Cardiac fibroblast (primary cell): Measurements from ENCODE around the gene LAMC1.
"Not testable (repeated sequence)": the region's sequence is repeated elsewhere in the genome, so short reads cannot be mapped to it uniquely, and the experiment has no call there.

Experiments
- DNase-seq, 2 donors: peaks; one replicate each; pipeline versions ENCODE4 v3.0.0 to v3.0.0-alpha.2; 2010; ENCODE audit warnings: low read depth in 2 of 2
- H3K4me3 ChIP-seq, 2 donors: replicated peaks in 1 of 2; 1 replicate in 1 of 2; 2 replicates in 1 of 2; pipeline ENCODE4 v1.5.1; 2011; ENCODE audit warnings: low read depth in 2 of 2, low read length in 2 of 2, mild to moderate bottlenecking in 2 of 2, moderate library complexity in 1 of 2
- TF ChIP-seq, protein P1 (sequence below): IDR thresholded peaks from one replicate; pipeline ENCODE4 v1.5.1; 2011; ENCODE audit warnings: low read depth, mild to moderate bottlenecking, low read length, inconsistent platforms

LAMC1 gene

DNA sequence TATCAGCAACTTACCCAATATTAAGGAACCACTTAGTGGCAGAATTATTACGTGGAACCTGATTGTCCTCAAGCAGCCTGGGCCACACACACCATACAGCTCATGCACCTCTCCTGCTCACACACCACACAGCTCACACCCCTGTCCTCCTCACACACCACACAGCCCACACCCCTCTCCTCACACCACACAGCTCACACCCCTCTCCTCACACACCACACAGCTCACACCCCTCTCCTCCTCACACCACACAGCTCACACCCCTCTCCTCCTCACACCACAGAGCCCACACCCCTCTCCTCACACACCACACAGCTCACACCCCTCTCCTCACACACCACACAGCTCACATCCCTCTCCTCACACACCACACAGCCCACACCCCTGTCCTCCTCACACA, 126.1 kb downstream of the LAMC1 start:
- TF ChIP-seq, protein P1, sequence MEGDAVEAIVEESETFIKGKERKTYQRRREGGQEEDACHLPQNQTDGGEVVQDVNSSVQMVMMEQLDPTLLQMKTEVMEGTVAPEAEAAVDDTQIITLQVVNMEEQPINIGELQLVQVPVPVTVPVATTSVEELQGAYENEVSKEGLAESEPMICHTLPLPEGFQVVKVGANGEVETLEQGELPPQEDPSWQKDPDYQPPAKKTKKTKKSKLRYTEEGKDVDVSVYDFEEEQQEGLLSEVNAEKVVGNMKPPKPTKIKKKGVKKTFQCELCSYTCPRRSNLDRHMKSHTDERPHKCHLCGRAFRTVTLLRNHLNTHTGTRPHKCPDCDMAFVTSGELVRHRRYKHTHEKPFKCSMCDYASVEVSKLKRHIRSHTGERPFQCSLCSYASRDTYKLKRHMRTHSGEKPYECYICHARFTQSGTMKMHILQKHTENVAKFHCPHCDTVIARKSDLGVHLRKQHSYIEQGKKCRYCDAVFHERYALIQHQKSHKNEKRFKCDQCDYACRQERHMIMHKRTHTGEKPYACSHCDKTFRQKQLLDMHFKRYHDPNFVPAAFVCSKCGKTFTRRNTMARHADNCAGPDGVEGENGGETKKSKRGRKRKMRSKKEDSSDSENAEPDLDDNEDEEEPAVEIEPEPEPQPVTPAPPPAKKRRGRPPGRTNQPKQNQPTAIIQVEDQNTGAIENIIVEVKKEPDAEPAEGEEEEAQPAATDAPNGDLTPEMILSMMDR, result no peak
- no peak overlapping the region for H3K4me3 ChIP-seq
- peak in 1 of 2 donors; percentile 40 for DNase-seq

DNA sequence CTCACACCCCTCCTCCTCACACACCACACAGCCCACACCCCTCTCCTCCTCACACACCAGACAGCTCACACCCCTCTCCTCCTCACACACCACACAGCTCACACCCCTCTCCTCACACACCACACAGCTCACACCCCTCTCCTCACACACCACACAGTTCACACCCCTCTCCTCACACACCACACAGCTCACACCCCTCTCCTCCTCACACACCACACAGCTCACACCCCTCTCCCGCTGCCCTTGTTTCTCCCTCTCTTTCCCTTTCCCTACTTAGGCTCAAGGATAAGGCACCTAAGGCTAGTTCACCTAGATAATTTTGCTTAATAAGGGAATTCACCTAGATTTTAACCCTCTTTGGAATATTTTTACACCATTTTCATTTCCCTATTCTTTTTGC, 126.8 kb downstream of the LAMC1 start:
- DNase-seq, H3K4me3 ChIP-seq: not testable (repeated sequence)

GRCh38 chr1:183150445-183150844, 127.2 kb downstream of the LAMC1 start:
- H3K4me3 ChIP-seq, result no peak overlapping the region
- TF ChIP-seq, protein P1, result no peak
- no peak for DNase-seq

DNA sequence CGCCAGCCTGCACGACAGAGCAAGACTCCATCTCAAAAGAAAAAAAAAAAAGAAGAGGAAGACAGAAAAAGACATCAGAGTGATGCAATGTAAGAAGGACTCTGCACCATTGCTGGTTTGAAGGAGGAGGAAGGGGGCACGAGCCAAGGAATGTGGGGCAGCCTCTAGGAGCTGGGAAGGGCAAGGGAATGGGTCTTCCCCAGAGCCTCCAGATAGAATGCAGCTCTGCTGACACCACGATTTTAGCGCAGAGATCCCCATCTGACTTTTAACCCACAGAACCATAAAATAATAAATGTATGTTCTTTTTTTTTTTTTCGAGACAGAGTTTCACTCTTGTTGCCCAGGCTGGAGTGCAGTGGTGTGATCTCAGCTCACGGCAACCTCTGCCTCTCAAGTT, 129.0 kb downstream of the LAMC1 start:
- TF ChIP-seq, protein P1, result no peak
- no peak overlapping the region for H3K4me3 ChIP-seq

DNA sequence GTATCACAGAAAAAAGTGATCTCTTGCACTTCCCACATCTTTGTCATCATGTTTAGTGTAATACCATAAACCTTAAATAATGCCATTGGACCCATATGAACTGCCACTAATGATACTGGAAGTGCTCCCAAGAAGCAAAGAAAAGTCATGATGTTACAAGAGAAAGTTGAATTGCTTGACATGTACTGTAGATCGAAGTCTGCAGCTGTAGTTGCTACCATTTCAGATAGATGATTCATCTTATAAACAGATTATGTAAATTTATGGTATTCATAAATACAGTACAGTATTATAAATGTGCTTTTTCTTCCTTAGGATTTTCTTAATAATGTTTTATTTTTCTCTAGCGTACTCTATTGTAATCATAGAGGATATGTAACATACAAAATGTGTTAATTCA, 132.7 kb downstream of the LAMC1 start:
- no peak for DNase-seq
- TF ChIP-seq, protein P1, result no peak

More for the DNA sequence above, 129.0 kb downstream of the LAMC1 start:
- no peak for DNase-seq

GRCh38 chr1:183159960-183160359, 136.7 kb downstream of the LAMC1 start:
- TF ChIP-seq, protein P1, result no peak
- H3K4me3 ChIP-seq, result no peak overlapping the region
- DNase-seq, result peak in 1 of 2 donors; percentile 80

More for the DNA sequence above, 132.7 kb downstream of the LAMC1 start:
- H3K4me3 ChIP-seq, result no peak overlapping the region

DNA sequence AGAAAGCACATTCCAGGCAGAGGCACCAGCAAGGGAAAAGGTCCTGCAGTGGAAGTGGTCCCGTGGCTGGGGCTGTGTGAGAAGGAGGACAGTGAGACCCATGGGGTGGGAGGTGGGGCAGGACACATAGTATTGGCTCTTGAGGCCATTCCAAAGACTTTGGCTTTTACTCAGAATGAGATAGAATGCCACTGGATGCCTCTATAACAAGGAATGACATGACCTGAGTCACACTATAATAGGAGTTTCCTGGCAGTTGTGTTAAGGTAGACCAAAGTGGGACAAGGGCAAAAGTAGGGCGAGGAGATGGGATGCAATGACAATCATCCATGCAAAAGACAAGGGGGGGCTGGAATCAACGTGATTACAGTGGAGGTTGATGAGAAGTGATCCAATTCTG, 138.2 kb downstream of the LAMC1 start:
- TF ChIP-seq, protein P1, result no peak
- no peak for DNase-seq
- no peak overlapping the region for H3K4me3 ChIP-seq
